ENCODE results near the gene DHRS7C.
A peak's percentile ranks its signal among the peaks of the same experiment; 100 is the strongest.

Gene DHRS7C

GRCh38 chr17:9790889-9791876 lies at the start of gene DHRS7C:
DHRS7C (minus strand) TSS chr17:9791592; CDS start chr17:9791284, 308 bp downstream.
- no peak for DNase-seq

GRCh38 chr17:9839433-9839832 lies 48.0 kb upstream of the DHRS7C start:
- no peak for DNase-seq

- no peak for DNase-seq
These were observed 46.4 kb upstream of the DHRS7C start for GRCh38 chr17:9837551-9838471.

- DNase-seq: no peak
These were observed 42.5 kb upstream of the DHRS7C start for GRCh38 chr17:9833922-9834321.

DNA sequence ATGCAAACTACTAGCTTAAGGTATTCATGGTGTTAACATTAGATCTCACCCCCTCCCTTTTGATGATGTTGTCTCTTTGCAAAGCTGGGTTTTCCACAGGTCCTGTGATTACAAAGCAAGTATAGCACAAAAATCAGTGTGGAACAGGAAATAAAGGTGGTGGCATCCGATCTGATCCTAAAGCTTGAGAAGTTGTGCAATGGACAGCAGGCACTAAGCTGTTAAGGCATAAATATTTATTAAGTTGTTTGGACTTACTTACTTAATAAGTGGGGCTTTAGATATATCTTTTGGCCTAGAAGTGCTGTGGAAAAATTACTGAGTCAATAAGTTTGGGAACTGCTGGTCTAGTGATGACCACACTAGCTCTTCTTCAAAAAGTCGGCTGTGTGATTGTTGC lies 39.3 kb upstream of the DHRS7C start:
- DNase-seq: no peak

DNA sequence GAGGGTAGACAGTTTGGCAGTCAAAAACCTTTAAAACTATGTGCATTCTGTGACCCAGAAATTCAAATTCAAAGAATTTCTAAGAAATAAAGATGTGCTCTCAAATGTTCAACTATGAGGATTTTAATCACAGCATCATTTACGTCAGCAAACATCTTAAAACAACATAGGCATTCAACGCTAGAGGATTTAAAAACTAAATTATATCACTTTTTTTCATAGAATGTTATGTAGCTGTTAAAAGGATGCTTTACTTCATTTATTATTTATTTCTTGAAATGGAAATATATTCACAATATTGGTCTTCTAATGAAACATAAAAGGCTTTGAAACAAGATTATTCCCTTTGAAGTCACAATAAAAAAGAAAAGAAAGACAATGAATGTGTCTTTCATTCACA lies 38.0 kb upstream of the DHRS7C start:
- no peak for DNase-seq

GRCh38 chr17:9828296-9829295 lies 37.2 kb upstream of the DHRS7C start:
- no peak for DNase-seq

- no peak for DNase-seq
These were observed 34.3 kb upstream of the DHRS7C start, which contains the start of gene GLP2R for GRCh38 chr17:9825641-9826150. GLP2R (plus strand) TSS chr17:9825924; CDS start chr17:9826064, 140 bp downstream.

- no peak for DNase-seq
These were observed 33.5 kb upstream of the DHRS7C start for GRCh38 chr17:9824797-9825338.

DNA sequence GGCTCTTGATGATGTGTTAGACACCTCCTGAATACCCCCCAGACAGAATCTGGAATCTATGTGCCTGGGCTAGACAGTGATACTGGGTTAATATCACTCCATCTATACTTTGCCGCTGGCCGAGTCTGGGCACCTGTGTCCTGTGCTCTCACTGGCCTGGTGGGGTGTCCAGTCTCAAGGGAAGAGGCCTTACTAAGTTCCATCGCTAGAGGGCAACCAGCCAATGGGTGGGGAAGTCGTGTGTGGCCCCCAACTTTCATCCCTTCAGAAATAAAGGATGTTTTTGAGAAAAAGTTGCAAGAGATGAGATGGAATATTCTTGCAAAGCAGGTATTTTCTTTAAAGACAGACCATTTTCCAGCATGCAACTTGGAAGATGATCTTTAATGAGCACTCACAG lies 32.7 kb upstream of the DHRS7C start:
- no peak for DNase-seq

DNA sequence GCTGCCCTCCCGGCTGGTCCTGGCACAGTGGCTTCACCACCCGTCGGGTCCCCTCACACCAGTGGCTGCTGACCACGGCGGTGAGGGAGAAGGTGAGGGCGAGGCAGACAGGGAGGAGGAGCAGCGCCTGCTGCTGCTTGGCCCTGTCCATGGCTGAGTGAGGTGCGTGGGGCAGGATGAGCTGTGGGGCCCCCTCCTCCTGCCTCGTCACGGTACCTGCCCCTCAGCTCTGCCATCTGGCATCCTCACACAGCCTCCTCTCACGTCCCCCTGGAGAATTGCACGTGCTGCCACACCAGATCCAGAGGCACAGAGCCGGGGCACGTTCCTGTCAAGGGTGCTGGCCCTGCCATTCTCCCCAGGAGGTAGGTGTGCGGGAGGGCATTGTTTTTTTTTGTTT lies 30.5 kb upstream of the DHRS7C start, which contains the start of gene GSG1L2:
Gene GSG1L2, minus strand, starts transcription at position 159 of the 400 bp plus-strand sequence. Its CDS starts 8 bp downstream, at position 151.
- no peak for DNase-seq

DNA sequence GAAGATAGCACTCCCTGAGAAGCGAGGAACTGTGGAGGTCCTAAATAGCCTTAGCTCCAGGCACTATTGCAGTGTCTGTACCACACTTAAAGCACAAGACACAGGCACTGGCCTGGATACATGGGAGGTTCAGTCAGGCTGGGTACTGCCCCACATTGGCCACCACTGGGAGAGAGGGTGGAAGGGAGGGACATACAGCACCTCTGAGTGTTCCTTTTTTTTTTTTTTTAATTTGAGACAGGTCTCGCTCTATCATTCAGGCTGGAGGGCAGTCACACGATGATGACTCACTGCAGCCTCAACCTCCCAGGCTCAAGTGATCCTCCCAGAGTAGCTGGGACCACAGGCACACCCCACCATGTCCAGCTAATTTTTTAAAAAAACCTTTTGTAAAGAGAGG lies 29.1 kb upstream of the DHRS7C start:
- no peak for DNase-seq

DNA sequence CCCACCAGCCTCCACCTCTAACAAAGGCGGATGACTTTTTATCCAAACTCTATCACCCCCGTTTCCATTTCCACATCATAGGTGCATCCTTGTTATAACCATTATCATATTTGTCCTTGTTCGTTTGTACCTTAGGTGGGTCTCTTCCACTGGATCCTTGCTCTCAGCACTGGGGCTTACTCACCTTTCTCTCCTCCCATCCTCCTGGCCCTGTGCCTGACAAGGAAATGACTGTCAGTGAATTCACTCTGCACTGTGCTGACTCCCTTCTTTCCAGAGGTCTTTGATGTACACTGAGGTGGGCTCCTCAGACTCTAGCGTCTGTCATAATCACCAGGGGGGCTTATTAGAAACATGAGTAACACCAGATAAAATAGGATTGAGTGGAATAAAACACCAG lies 27.4 kb upstream of the DHRS7C start:
- no peak for DNase-seq

- DNase-seq: peak; percentile 55 to 77
These were observed 25.7 kb upstream of the DHRS7C start for GRCh38 chr17:9817086-9817485.

- no peak for DNase-seq
These were observed 25.1 kb upstream of the DHRS7C start for GRCh38 chr17:9816472-9816871.

- no peak for DNase-seq
These were observed 23.0 kb upstream of the DHRS7C start for GRCh38 chr17:9814337-9814945.

- DNase-seq: no peak
These were observed 21.8 kb upstream of the DHRS7C start for GRCh38 chr17:9813166-9813565.

GRCh38 chr17:9811537-9811936 lies 20.1 kb upstream of the DHRS7C start:
- no peak for DNase-seq

- DNase-seq: no peak
These were observed 19.7 kb upstream of the DHRS7C start for GRCh38 chr17:9811086-9811485.

- DNase-seq: no peak
These were observed 18.9 kb upstream of the DHRS7C start for GRCh38 chr17:9810100-9810949.
